Lower leg skin (tissue), 3 donors: ENCODE measurements around the gene TCAIM.

ENCODE experiments used
- POLR2A ChIP-seq, 2 donors: fragments of 450-650 bp; IDR thresholded peaks; one replicate each; pipeline ENCODE4 v1.6.1; 2016 to 2017; ENCODE audit warnings: antibody characterized with exemption in 2 of 2, mild to moderate bottlenecking in 1 of 2, moderate library complexity in 1 of 2
- TF ChIP-seq, protein P1 (sequence below), 3 donors: fragments of 450-650 bp; IDR thresholded peaks; one replicate each; pipeline ENCODE4 v1.5.1; 2016; ENCODE audit warnings: antibody characterized with exemption in 3 of 3, mild to moderate bottlenecking in 3 of 3, moderate library complexity in 2 of 3

DNA sequence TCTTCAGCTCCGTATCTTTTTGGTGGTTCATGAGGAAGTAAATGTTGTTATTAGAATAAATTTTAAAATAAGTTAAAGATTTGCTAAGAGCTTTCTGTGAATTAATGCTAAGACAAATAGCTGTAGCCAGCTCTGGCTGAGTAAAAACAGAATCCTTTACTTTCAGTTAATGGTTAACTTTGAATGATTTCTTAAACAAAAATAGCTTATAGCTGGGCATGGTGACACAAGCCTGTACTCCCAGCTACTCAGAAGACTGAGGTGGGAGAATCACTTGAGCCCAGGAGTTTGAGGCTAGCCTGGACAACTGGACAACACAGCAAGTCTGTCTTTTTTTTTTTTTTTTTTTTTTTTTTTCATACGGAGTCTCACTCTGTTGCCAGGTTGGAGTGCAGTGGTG is 25.0 kb downstream of the TCAIM start:
- TF ChIP-seq POLR2A (IDR thresholded peaks at IDR 0.05): no peak
- TF ChIP-seq, protein P1, sequence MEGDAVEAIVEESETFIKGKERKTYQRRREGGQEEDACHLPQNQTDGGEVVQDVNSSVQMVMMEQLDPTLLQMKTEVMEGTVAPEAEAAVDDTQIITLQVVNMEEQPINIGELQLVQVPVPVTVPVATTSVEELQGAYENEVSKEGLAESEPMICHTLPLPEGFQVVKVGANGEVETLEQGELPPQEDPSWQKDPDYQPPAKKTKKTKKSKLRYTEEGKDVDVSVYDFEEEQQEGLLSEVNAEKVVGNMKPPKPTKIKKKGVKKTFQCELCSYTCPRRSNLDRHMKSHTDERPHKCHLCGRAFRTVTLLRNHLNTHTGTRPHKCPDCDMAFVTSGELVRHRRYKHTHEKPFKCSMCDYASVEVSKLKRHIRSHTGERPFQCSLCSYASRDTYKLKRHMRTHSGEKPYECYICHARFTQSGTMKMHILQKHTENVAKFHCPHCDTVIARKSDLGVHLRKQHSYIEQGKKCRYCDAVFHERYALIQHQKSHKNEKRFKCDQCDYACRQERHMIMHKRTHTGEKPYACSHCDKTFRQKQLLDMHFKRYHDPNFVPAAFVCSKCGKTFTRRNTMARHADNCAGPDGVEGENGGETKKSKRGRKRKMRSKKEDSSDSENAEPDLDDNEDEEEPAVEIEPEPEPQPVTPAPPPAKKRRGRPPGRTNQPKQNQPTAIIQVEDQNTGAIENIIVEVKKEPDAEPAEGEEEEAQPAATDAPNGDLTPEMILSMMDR (IDR thresholded peaks at IDR 0.05): no peak
